SU-DHL-6 (cell line): ENCODE data around the gene FOXO3.

Experiments used
- H2AFZ ChIP-seq: fragments of 200-600 bp; sonication (generic); 2 replicates; pipeline ENCODE4 v1.6.1; 2014; ENCODE audit warnings: low read depth, mild to moderate bottlenecking, moderate library complexity, mixed read lengths, antibody characterized with exemption, low read length; ENCODE audit not compliant: severe bottlenecking
- H3F3A ChIP-seq: fragments of 200-600 bp; shearing (Covaris generic); 2 replicates; pipeline ENCODE4 v1.6.0; 2016; ENCODE audit warnings: antibody characterized with exemption, mild to moderate bottlenecking; ENCODE audit not compliant: insufficient read depth
- H3K27ac ChIP-seq: fragments of 200-600 bp; sonication (generic); 2 replicates; pipeline ENCODE4 v1.5.1; 2016; ENCODE audit warnings: low read depth, mild to moderate bottlenecking, low read length, moderate library complexity, mixed read lengths
- H3K27me3 ChIP-seq: fragments of 200-600 bp; sonication (generic), shearing (Covaris generic); 2 replicates; pipeline ENCODE4 v1.6.0; 2014; ENCODE audit warnings: mild to moderate bottlenecking, low read length
- H3K36me3 ChIP-seq: fragments of 200-600 bp; sonication (generic); 2 replicates; pipeline ENCODE4 v1.6.1; 2014; ENCODE audit warnings: mild to moderate bottlenecking, low read length, mixed read lengths
- H3K4me2 ChIP-seq: fragments of 300-600, 200-600 bp; shearing (Covaris generic), sonication (generic); 2 replicates; pipeline ENCODE4 v1.6.0; 2014; ENCODE audit warnings: low read length, low read depth, mild to moderate bottlenecking; ENCODE audit not compliant: poor library complexity, severe bottlenecking
- H3K4me3 ChIP-seq: fragments of 200-600 bp; sonication (generic); 2 replicates; pipeline ENCODE4 v1.5.1; 2014; ENCODE audit warnings: antibody characterized with exemption, low read length, mild to moderate bottlenecking, mixed read lengths; ENCODE audit not compliant: insufficient read depth, poor library complexity, severe bottlenecking
- H3K79me2 ChIP-seq: fragments of 200-600 bp; sonication (generic); 2 replicates; pipeline ENCODE4 v1.6.1; 2014; ENCODE audit warnings: mild to moderate bottlenecking, low read length, moderate library complexity; ENCODE audit not compliant: insufficient read depth
- H3K9ac ChIP-seq: fragments of 200-600 bp; sonication (generic); 2 replicates; pipeline ENCODE4 v1.7.0; 2014; ENCODE audit warnings: mild to moderate bottlenecking, low read length
- H3K9me2 ChIP-seq: fragments of 200-600 bp; sonication (generic); replicated peaks from 2 replicates; pipeline ENCODE4 v1.6.1; 2014; ENCODE audit warnings: low read length; ENCODE audit not compliant: insufficient read depth
- H3K9me3 ChIP-seq: fragments of 200-600 bp; sonication (generic); 2 replicates; pipeline ENCODE4 v1.6.1; 2014; ENCODE audit warnings: low read length, mixed read lengths; ENCODE audit not compliant: insufficient read depth
- H4K20me1 ChIP-seq: fragments of 200-600 bp; sonication (generic); 2 replicates; pipeline ENCODE4 v1.6.1; 2014; ENCODE audit warnings: low read depth, mild to moderate bottlenecking, antibody characterized with exemption, low read length, moderate library complexity, mixed read lengths
- EZH2phosphoT487 ChIP-seq: fragments of 200-600 bp; sonication (generic), shearing (Covaris generic); conservative IDR thresholded peaks from 2 replicates; pipeline ENCODE4 v1.6.1; 2018; ENCODE audit warnings: mild to moderate bottlenecking, antibody characterized with exemption, low read length, moderate library complexity, mixed read lengths
- TF ChIP-seq, protein P1 (sequence below): fragments of 200-600 bp; sonication (generic); IDR thresholded peaks from one replicate; pipeline ENCODE4 v1.5.1; 2017; ENCODE audit warnings: antibody characterized with exemption, mild to moderate bottlenecking, low read length, moderate library complexity; ENCODE audit not compliant: insufficient read depth, poor library complexity, severe bottlenecking

FOXO3 gene

GRCh38 chr6:108576709-108577108 is 16.0 kb downstream of the FOXO3 start:
- no peaks in the 10 kb centered on the region for H3K27me3 ChIP-seq
- no peak overlapping the region for H3K4me2 ChIP-seq
- no peaks in the 10 kb centered on the region for H3K9me2 ChIP-seq
- H3K9me3 ChIP-seq = no peaks in the 10 kb centered on the region
- no peaks in the 10 kb centered on the region for H3K36me3 ChIP-seq
- H2AFZ ChIP-seq = no peak overlapping the region
- H3K9ac ChIP-seq = no peak overlapping the region
- no peak overlapping the region for H3K27ac ChIP-seq
- H3K79me2 ChIP-seq = no peaks in the 10 kb centered on the region
- H4K20me1 ChIP-seq = no peaks in the 10 kb centered on the region
- no peak overlapping the region for H3K4me3 ChIP-seq
- H3F3A ChIP-seq = no peaks in the 10 kb centered on the region
- TF ChIP-seq, protein P1, sequence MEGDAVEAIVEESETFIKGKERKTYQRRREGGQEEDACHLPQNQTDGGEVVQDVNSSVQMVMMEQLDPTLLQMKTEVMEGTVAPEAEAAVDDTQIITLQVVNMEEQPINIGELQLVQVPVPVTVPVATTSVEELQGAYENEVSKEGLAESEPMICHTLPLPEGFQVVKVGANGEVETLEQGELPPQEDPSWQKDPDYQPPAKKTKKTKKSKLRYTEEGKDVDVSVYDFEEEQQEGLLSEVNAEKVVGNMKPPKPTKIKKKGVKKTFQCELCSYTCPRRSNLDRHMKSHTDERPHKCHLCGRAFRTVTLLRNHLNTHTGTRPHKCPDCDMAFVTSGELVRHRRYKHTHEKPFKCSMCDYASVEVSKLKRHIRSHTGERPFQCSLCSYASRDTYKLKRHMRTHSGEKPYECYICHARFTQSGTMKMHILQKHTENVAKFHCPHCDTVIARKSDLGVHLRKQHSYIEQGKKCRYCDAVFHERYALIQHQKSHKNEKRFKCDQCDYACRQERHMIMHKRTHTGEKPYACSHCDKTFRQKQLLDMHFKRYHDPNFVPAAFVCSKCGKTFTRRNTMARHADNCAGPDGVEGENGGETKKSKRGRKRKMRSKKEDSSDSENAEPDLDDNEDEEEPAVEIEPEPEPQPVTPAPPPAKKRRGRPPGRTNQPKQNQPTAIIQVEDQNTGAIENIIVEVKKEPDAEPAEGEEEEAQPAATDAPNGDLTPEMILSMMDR = no peak
- TF ChIP-seq EZH2phosphoT487 = no peak

- no peak overlapping the region for H2AFZ ChIP-seq
- H4K20me1 ChIP-seq = no peaks in the 10 kb centered on the region
- no peaks in the 10 kb centered on the region for H3K36me3 ChIP-seq
- no peaks in the 10 kb centered on the region for H3F3A ChIP-seq
- no peak overlapping the region for H3K27ac ChIP-seq
- no peak overlapping the region for H3K4me3 ChIP-seq
- H3K9me3 ChIP-seq = no peaks in the 10 kb centered on the region
- H3K9ac ChIP-seq = no peak overlapping the region
- no peak overlapping the region for H3K4me2 ChIP-seq
- no peaks in the 10 kb centered on the region for H3K79me2 ChIP-seq
- H3K27me3 ChIP-seq = no peaks in the 10 kb centered on the region
- H3K9me2 ChIP-seq = no peaks in the 10 kb centered on the region
- no peak for TF ChIP-seq EZH2phosphoT487
- TF ChIP-seq, protein P1 = no peak
Observed at GRCh38 chr6:108578166-108578565, 17.4 kb downstream of the FOXO3 start.

- no peaks in the 10 kb centered on the region for H4K20me1 ChIP-seq
- no peak overlapping the region for H3K27ac ChIP-seq
- no peaks in the 10 kb centered on the region for H3F3A ChIP-seq
- no peaks in the 10 kb centered on the region for H3K79me2 ChIP-seq
- no peak overlapping the region for H2AFZ ChIP-seq
- no peaks in the 10 kb centered on the region for H3K9me2 ChIP-seq
- H3K27me3 ChIP-seq = no peaks in the 10 kb centered on the region
- H3K9ac ChIP-seq = no peak overlapping the region
- H3K4me3 ChIP-seq = no peak overlapping the region
- no peaks in the 10 kb centered on the region for H3K36me3 ChIP-seq
- H3K4me2 ChIP-seq = no peak overlapping the region
- no peaks in the 10 kb centered on the region for H3K9me3 ChIP-seq
- TF ChIP-seq, protein P1 = no peak
- TF ChIP-seq EZH2phosphoT487 = no peak
Observed at GRCh38 chr6:108578595-108579327, 18.0 kb downstream of the FOXO3 start.
